Activated CD4-positive, alpha-beta T cell treated with anti-CD3 and anti-CD28 coated beads, Interleukin-2, amount 10 ng/mL, durations not matched to agents 24 days and 14 days (primary cell): ENCODE results near the gene PLSCR3. TPM values are rescaled to one million over a fixed set of nuclear protein-coding genes. Genes with fewer than 3 reads are reported as not detected.

Source experiments
- DNase-seq: peaks from one replicate; pipeline ENCODE4 v3.0.0; 2022
- H3K27ac Mint-ChIP-seq: one replicate; pipeline ENCODE4 v1.8.0; 2022; ENCODE audit warnings: mild to moderate bottlenecking, mixed read lengths
- H3K27me3 Mint-ChIP-seq: one replicate; pipeline ENCODE4 v1.8.0; 2022; ENCODE audit warnings: mixed read lengths
- H3K36me3 Mint-ChIP-seq: one replicate; pipeline ENCODE4 v1.8.0; 2022; ENCODE audit warnings: low read depth, mild to moderate bottlenecking, mixed read lengths
- H3K4me1 Mint-ChIP-seq: one replicate; pipeline ENCODE4 v1.8.0; 2021; ENCODE audit warnings: mixed read lengths
- H3K4me3 Mint-ChIP-seq: one replicate; pipeline ENCODE4 v1.8.0; 2022; ENCODE audit warnings: mild to moderate bottlenecking, moderate library complexity, mixed read lengths
- H3K9me3 Mint-ChIP-seq: one replicate; pipeline ENCODE4 v1.8.0; 2021; ENCODE audit warnings: mixed read lengths
- intact Hi-C: fragments of 100-400 bp; cut with micrococcal nuclease; formaldehyde crosslinking; loops from one replicate; pipeline ENCODE4 v1.15.1; 2023
- total RNA-seq: library from RNA; stranded (reverse); gene quantifications from 2 replicates; pipeline ENCODE4 v1.2.3, GENCODE V29; 2022

PLSCR3 gene
- total RNA-seq, 1 donor from 2014 or later: 79.8 TPM

DNA sequence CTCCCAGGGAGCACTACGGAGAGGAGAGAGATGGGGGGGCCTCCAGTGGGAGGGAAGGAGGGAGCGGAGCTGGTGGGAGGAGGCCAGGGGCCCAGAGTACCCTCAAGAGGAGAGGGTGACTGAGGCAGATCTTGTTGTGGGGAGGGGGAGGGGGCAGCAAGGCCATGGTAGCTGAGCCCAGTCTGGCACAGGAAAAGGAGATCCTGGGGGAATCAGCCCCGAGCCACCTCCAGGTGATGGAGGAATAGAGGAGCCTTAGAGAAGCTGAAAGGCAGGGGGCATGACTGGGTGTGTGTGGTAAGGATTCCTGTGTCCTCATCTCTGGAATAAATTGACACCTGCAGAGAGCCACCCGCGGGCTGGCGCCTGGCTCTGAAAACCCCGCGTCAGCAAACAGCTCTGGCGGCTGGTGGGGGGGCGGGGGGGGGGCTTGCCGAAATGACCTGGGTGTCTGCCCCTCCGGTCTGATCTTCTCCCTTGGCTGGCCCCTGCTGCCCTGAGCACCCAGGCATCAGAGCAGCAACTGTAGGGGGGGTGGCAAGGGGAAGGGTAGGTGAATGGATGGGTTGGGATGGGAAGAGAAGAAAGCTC, 12.0 kb upstream of the PLSCR3 start:
- Mint-ChIP-seq H3K36me3 (peaks cover 2% of the 10 kb centered on the region), H3K9me3 (no peaks in the 10 kb centered on the region), H3K27ac (no peak overlapping the region), H3K4me1 (peaks cover 21% of the 10 kb centered on the region), H3K27me3 (peaks cover 32% of the 10 kb centered on the region), H3K4me3 (peak overlapping the region; percentile 74)
- intact Hi-C loops: no loop called here
- no peak for DNase-seq

DNA sequence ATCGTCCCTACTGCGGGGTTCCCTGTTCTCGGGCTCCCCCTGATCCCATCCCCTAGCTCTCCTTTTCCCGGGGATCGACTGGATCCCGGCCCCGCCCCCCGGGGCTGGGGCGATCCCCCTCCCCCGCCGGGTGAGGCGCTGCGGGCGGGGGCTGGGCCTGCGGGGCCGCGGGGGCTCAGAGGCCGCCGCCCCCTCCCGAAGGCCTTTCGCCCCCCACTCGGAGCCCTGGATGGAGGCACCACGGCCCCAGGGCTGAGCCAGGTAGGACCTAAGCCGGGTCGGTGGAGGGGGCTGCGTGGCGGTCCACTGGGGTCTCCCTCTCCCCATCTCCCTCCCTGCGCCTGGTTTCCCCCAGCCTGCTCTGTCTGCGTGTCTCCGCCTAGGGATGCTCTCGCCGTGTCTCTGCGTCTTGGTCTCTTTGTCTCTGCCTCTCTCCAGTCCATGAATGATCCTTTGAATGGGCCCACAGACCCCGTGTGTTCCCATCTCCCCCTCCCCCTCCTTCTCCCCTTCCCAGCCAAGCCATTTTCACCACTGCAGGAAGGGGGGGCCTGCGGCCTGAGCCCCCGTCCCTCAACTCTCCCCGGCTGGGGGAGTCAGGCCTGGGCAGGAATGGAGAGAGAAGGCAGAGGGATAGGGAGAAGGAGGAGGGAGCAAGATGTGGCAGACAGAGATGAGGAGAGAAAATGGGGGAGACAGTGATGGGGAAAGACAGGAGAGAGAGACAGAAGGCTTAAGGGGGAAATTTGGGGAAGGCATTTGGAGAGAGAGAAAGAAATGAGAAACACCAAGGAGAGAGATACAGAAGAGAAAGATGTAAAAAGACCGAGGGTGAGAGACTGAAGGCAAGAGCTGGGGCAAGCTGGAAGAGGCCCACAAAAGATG, 11.3 kb upstream of the PLSCR3 start:
- Mint-ChIP-seq H3K36me3 (peaks cover 2% of the 10 kb centered on the region), H3K4me3 (peak overlapping the region; percentile 83), H3K4me1 (peaks cover 21% of the 10 kb centered on the region), H3K27ac (peak overlapping the region; percentile 64), H3K27me3 (peaks cover 32% of the 10 kb centered on the region), H3K9me3 (no peaks in the 10 kb centered on the region)
- intact Hi-C loops: loop anchor here (2.0 kb wide), 1 partner anchor 53 kb away; the partner anchor contains the start of gene KCTD11
- no peak for DNase-seq

DNA sequence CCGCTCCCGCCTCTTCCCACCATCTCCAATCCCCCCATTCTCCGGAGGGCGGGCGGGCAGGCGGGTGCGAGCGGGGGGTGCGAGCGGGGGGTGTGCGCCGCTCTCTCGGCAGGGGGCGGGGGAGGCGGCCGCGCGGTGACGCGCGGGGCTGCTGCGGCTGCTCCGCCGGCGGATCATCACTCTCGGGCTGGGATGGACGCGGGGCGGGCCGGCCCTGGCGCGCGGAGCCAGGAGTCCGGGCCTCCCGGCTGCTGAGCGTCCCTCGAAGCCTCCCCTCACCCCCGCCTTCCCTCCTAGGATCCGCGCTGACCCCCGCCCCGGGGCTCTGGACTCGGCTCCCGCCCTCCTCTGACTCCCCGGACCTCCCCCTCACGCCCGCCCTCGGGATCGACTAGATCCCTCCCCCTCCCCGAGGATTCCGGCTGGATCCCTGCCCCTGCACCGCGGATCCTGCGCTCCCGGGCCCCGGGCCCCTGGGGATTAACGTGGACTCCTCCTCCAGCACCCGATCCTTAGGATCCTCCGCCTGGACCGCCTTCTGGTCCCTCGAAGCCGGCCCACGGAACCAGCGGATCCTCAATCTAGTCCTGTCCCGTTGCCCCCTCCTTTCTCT, 10.5 kb upstream of the PLSCR3 start:
- H3K9me3 Mint-ChIP-seq: no peaks in the 10 kb centered on the region

DNA sequence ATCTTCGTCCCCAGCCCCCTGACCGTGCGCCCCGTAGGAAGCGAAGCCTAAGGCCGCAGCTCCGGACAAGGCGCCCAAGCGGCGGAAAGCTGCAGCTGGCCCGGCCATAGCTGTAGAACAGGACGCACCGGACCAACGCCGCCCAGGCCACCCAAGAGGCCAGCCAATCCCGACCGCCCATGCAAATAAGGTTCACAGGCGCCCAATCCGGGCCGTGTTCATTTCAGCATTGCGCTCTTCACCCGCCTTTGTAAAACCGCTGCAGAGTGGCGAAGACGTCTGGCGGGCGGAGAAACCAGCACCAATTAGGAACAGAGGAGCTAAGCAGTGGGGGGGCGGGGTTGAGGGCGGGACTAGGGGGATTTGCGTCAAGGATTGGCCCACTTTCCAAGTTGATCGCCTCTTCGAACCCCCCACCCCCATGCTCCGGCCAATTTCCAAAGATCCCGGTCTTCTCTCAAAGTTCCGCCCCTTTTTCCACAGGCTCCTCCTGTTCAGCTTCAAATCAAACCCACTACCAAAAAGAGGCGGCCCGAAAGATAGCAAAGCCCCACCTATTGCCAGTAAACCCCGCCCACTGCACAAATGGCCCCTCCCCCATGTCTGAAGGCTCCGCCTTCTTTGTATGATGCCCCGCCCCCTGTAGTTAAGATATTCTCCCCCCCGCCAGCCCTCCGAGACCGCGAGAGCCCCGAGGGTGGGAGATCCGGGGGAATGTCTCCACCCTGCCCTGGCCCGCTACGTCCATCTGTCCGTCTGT, 9.8 kb upstream of the PLSCR3 start, which contains the start of gene TMEM256:
Gene TMEM256, minus strand, starts transcription at position 121 of the 760 bp plus-strand sequence. Its CDS starts 13 bp downstream, at position 108.
- H3K4me3 Mint-ChIP-seq: peak within 1 kb of the TSS; percentile 96
- intact Hi-C loops: loop anchor here (1.0 to 2.0 kb wide), 6 partner anchors 10 to 282 kb away; partner anchors contain the start of genes KCTD11, PLSCR3 and TMEM102
- H3K9me3 Mint-ChIP-seq: no peaks in the 10 kb centered on the region
- peak; percentile 98 for DNase-seq
- peaks cover 23% of the 10 kb centered on the region for H3K27me3 Mint-ChIP-seq
- H3K36me3 Mint-ChIP-seq: peaks cover 2% of the 10 kb centered on the region
- peaks cover 21% of the 10 kb centered on the region for H3K4me1 Mint-ChIP-seq
- H3K27ac Mint-ChIP-seq: peak within 1 kb of the TSS; percentile 96

More for the DNA sequence above, 10.5 kb upstream of the PLSCR3 start:
- Mint-ChIP-seq H3K36me3 (peaks cover 2% of the 10 kb centered on the region), H3K4me1 (peaks cover 21% of the 10 kb centered on the region), H3K27me3 (peaks cover 28% of the 10 kb centered on the region), H3K27ac (peak overlapping the region; percentile 96), H3K4me3 (peak overlapping the region; percentile 96)
- intact Hi-C loops: loop anchor here (1.0 to 2.0 kb wide), 6 partner anchors 11 to 281 kb away; partner anchors contain the start of genes KCTD11, PLSCR3 and TMEM102
- DNase-seq: peak; percentile 88

DNA sequence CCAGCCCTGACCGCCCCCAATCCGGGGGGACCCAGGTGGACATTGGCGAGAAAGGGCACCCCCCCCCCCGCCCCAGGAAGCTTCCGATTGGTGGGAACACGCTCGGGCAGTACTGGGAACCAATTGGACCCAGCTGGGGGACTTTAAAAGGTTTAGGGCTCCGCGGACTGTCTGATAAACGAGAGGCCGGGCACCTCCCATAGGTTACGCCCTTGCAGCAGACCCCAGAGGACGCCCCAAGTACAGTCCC, 9.3 kb upstream of the PLSCR3 start:
- peaks cover 21% of the 10 kb centered on the region for H3K4me1 Mint-ChIP-seq
- H3K36me3 Mint-ChIP-seq: no peaks in the 10 kb centered on the region
- H3K9me3 Mint-ChIP-seq: no peaks in the 10 kb centered on the region
- intact Hi-C loops: no loop called here
- peak overlapping the region; percentile 96 for H3K4me3 Mint-ChIP-seq
- H3K27ac Mint-ChIP-seq: peak overlapping the region; percentile 96
- H3K27me3 Mint-ChIP-seq: peaks cover 20% of the 10 kb centered on the region
- DNase-seq: no peak

DNA sequence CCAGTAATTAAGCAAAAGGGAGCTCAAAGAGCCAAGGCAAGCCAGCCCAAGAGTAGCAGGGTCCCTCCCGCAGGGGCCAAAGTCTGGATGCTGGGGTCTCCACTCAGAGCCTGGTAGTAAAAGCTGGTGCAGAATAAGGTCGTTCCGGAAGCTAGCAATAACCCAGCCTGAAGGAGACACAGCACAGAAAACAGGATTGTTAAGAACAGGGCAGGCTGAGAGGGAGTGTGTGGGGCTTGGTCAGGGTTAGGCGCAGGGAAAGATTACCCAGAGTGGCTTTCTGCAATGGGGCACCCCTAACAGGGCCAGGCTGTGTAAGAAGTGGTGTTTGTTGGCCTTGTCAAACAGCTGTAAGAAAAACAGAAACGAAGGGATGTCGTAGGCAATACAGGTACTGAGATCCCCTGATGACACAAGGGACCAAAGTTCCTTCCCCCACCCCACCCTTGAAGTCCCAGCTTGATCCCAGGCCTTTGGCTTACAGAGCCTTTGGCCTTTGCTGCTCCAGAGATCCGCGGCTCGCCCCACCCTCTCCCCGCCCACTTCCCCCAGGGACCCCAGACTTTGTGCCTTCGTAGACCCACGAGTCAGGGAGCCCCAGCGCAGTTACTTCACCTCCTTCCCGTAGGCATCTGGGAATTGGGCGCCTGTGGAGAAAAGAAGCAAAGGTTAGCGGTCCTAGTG, 8.9 kb upstream of the PLSCR3 start:
- Mint-ChIP-seq H3K27me3 (peaks cover 20% of the 10 kb centered on the region), H3K4me3 (peak overlapping the region; percentile 96), H3K36me3 (no peaks in the 10 kb centered on the region), H3K9me3 (no peaks in the 10 kb centered on the region), H3K27ac (peak overlapping the region; percentile 52), H3K4me1 (peaks cover 21% of the 10 kb centered on the region)
- intact Hi-C loops: no loop called here
- DNase-seq: peak; percentile 69

DNA sequence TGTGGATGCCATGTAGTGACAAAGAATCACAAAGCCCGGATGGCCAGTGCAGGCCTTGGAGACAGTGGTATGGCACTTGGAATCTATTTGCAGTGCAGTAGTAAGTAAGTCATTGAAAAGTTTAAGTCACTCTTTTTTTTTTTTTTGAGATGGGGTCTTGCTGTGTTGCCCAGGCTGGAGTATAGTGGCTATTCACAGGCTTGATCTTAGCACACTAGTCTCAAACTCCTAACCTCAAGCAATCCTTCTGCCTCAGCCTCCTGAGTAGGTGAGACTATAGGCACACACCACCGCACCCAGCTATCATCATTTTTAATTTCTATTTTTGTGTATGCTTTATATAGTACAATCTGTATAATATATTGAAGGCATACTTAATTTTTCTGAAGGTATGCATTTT, 4.3 kb upstream of the PLSCR3 start:
- Mint-ChIP-seq H3K36me3 (peaks cover 4% of the 10 kb centered on the region), H3K4me3 (no peak overlapping the region), H3K27ac (no peak overlapping the region), H3K27me3 (no peaks in the 10 kb centered on the region), H3K9me3 (no peaks in the 10 kb centered on the region), H3K4me1 (peaks cover 19% of the 10 kb centered on the region)
- intact Hi-C loops: no loop called here
- DNase-seq: no peak

DNA sequence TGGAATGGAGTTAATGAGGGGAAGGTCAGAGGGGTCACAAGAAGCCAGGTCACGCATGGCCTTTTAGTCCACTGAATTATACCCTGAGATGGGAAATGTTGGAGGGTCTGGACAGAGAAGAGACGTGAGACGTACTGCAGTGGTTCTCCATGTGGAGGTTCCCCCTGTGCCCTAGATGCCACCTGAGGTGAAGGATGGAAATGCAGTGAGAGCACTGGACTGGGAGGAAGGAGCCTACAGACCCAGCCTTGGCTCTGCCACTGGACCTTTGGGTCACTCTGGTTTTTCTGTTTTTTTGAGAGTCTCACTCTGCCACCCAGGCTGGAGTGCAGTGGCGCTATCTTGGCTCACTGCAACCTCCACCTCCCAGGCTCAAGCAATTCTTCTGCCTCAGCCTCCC, 1.8 kb upstream of the PLSCR3 start:
- no peak overlapping the region for H3K27ac Mint-ChIP-seq
- DNase-seq: no peak
- intact Hi-C loops: no loop called here
- peaks cover 24% of the 10 kb centered on the region for H3K4me1 Mint-ChIP-seq
- H3K27me3 Mint-ChIP-seq: no peaks in the 10 kb centered on the region
- peak overlapping the region; percentile 31 for H3K4me3 Mint-ChIP-seq
- H3K36me3 Mint-ChIP-seq: peaks cover 7% of the 10 kb centered on the region
- H3K9me3 Mint-ChIP-seq: no peaks in the 10 kb centered on the region

DNA sequence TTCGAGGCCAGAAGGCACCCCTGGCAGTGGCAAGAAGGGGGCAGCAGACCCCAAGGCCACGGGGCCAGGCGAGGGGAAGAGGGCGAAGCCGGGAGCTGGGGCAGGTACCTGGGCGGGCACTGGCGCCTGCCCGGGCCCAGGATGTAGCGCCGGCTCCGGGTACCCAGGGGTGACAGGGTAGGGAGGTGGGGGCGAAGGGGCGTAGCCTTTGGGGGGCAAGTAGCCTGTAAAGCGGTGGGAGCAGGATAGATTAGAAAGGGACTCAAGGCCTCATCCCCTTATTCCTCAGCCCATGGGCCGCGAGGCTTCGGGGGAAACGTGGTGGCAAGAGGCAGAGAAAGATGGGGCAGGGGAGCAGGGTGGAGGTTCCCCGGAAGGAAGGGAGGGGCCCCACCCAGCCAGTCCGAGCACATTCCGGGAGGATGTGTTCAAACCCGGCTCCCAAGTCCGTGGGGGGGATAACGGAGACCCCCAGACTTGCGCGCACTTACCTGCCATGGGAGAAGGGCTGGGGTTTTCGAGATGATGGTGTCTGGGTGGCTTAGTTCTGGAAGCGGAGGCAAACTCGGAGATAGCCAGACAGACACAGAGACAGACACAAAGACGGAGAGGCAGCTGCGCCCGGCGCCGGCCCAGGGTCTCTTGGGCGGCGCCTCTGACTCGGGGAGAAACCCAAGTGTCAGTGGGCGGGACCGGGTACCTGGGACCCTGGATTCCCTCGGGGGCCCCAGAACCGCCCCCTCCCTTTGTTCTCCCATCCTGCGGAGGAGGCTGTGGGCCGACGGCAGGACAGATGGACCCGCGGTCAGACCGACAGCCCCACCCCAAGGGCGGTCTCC, 493 bp downstream of the PLSCR3 start:
- Mint-ChIP-seq H3K27me3 (no peaks in the 10 kb centered on the region), H3K4me1 (peaks cover 28% of the 10 kb centered on the region), H3K4me3 (peak overlapping the region; percentile 96), H3K27ac (peak overlapping the region; percentile 90), H3K36me3 (peaks cover 23% of the 10 kb centered on the region), H3K9me3 (no peaks in the 10 kb centered on the region)
- intact Hi-C loops: loop anchor here (1.0 to 2.0 kb wide), 4 partner anchors 10 to 91 kb away; partner anchors contain the start of genes POLR2A, TMEM102 and TMEM256
- DNase-seq: peak; percentile 84

DNA sequence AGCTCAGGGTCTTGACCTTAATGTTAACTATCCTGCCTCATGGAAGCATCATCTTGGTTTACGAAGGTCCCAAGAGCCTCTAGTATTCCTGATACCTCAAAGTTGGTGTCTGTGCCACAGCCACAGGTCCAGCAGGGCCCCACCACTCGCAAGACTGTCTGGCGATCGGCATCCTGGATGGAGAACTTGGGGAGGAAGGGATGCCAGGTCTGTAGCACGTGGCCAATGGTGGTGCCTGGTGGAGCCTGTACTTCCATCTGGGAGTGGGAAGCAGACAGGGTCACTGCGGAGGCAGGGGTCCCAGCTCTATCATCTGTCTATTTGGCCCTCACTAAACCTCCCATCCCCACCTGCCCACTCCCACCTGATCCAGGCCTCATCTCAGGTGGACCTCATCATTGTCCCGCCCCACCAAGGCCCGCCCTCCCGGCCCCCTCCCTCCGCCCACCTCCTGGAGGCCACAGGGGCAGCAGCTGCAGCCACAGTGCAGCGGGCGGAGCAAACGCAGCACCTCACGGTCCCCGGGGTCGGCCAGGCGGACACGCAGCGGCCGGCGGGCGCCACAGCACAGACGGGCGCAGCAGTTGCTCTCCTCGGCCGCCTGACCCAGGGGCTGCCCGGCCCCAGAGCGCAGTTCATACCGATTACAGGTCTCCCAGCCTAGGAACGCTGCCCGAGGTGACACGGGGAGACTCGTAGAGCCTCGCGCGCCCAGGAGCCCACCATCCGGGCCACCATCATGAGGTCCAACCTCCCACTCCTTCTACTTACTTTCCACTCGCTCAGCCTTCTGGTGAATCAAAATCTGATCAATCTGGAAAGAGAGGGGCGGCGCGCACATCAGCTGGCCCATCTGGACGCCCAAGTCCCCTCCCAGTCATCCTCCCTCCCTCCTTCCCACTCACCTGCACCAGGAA, 1.4 kb downstream of the PLSCR3 start:
- intact Hi-C loops: no loop called here

DNA sequence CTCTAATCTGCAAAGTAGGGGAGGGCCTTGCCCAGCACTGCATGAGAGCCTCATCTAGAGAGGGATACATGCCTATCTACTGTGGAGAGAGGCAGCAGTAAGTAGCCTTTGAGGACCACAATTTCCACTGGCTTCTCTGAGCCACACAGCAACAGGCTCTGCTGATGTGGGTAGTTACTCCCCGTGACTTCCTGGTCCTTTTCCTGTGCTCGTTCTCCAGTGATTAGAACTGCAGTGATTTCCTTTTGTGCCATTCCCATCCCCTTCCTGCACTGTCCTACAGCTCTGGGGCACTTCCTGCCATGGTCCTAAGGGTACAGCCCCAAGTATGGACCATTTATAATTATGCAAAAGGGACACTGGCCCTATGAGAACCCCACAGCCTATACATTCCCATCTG, 3.0 kb downstream of the PLSCR3 start:
- no peaks in the 10 kb centered on the region for H3K9me3 Mint-ChIP-seq
- intact Hi-C loops: no loop called here
- peaks cover 25% of the 10 kb centered on the region for H3K36me3 Mint-ChIP-seq
- no peak overlapping the region for H3K4me3 Mint-ChIP-seq
- no peak overlapping the region for H3K27ac Mint-ChIP-seq
- peaks cover 28% of the 10 kb centered on the region for H3K4me1 Mint-ChIP-seq
- no peak for DNase-seq
- H3K27me3 Mint-ChIP-seq: no peaks in the 10 kb centered on the region

More for the DNA sequence above, 1.4 kb downstream of the PLSCR3 start:
- DNase-seq: no peak
- H3K4me1 Mint-ChIP-seq: peaks cover 28% of the 10 kb centered on the region
- peak overlapping the region; percentile 96 for H3K4me3 Mint-ChIP-seq
- H3K27me3 Mint-ChIP-seq: no peaks in the 10 kb centered on the region
- no peaks in the 10 kb centered on the region for H3K9me3 Mint-ChIP-seq
- peak overlapping the region; percentile 51 for H3K27ac Mint-ChIP-seq
- peaks cover 25% of the 10 kb centered on the region for H3K36me3 Mint-ChIP-seq
